Neural crest cell (in vitro differentiated cells): ENCODE measurements around the gene OXNAD1. TPM values are rescaled to one million over a fixed set of nuclear protein-coding genes. Genes with fewer than 3 reads are reported as not detected.

Experiments
- DNase-seq: peaks from one replicate; pipeline ENCODE4 v3.0.0; 2021; ENCODE audit warnings: low read depth, mixed read lengths, low spot score
- H3K27ac Mint-ChIP-seq: one replicate; pipeline ENCODE4 v1.8.0; 2021; ENCODE audit warnings: mild to moderate bottlenecking, mixed read lengths; ENCODE audit not compliant: unreplicated experiment
- H3K27me3 Mint-ChIP-seq: 2 replicates; pipeline ENCODE4 v1.8.0; 2021; ENCODE audit warnings: low read depth, mild to moderate bottlenecking, mixed read lengths
- H3K36me3 Mint-ChIP-seq: 2 replicates; pipeline ENCODE4 v1.8.0; 2021; ENCODE audit warnings: low read depth, mild to moderate bottlenecking, mixed read lengths
- H3K4me1 Mint-ChIP-seq: 2 replicates; pipeline ENCODE4 v1.8.0; 2021; ENCODE audit warnings: mixed read lengths
- H3K4me3 Mint-ChIP-seq: one replicate; pipeline ENCODE4 v1.8.0; 2021; ENCODE audit warnings: mild to moderate bottlenecking, mixed read lengths
- H3K9me3 Mint-ChIP-seq: 2 replicates; pipeline ENCODE4 v1.8.0; 2021; ENCODE audit warnings: mixed read lengths
- total RNA-seq: library from RNA; stranded (reverse); gene quantifications from 2 replicates; pipeline ENCODE4 v1.2.1, GENCODE V29; 2021
- TF ChIP-seq, protein P1 (sequence below): fragments of 200-600 bp; sonication (generic); conservative IDR thresholded peaks from 2 replicates; pipeline ENCODE4 v1.5.0; 2021; ENCODE audit warnings: antibody characterized with exemption, mild to moderate bottlenecking

OXNAD1 gene
- total RNA-seq, 1 donor from 2014 or later = 17.4 TPM

DNA sequence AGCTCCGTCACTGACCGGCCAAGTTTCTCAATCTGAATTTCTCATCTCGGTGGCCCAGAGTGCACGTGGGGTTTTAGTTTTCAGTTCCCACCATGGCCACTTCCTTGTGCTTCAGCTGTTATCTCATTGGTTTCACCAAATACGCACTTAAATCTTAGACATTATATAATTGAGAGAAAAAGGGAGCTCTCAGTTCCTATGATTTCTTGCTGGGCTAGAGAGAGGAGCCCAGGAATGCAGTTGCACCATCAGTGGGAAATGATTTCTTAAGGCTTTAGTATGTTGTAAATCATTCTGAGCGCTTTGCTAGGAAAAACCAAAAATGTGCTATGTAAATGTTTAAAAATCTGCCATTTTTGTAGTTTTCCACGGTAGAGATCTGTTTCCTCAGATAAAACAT is 53.2 kb downstream of the OXNAD1 start:
- H3K9me3 Mint-ChIP-seq = no peaks in the 10 kb centered on the region
- no peaks in the 10 kb centered on the region for H3K36me3 Mint-ChIP-seq
- H3K27me3 Mint-ChIP-seq = no peaks in the 10 kb centered on the region
- H3K4me1 Mint-ChIP-seq = no peaks in the 10 kb centered on the region
- H3K27ac Mint-ChIP-seq = no peak overlapping the region
- TF ChIP-seq, protein P1, sequence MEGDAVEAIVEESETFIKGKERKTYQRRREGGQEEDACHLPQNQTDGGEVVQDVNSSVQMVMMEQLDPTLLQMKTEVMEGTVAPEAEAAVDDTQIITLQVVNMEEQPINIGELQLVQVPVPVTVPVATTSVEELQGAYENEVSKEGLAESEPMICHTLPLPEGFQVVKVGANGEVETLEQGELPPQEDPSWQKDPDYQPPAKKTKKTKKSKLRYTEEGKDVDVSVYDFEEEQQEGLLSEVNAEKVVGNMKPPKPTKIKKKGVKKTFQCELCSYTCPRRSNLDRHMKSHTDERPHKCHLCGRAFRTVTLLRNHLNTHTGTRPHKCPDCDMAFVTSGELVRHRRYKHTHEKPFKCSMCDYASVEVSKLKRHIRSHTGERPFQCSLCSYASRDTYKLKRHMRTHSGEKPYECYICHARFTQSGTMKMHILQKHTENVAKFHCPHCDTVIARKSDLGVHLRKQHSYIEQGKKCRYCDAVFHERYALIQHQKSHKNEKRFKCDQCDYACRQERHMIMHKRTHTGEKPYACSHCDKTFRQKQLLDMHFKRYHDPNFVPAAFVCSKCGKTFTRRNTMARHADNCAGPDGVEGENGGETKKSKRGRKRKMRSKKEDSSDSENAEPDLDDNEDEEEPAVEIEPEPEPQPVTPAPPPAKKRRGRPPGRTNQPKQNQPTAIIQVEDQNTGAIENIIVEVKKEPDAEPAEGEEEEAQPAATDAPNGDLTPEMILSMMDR = no peak
- H3K4me3 Mint-ChIP-seq = no peak overlapping the region
- DNase-seq = no peak

DNA sequence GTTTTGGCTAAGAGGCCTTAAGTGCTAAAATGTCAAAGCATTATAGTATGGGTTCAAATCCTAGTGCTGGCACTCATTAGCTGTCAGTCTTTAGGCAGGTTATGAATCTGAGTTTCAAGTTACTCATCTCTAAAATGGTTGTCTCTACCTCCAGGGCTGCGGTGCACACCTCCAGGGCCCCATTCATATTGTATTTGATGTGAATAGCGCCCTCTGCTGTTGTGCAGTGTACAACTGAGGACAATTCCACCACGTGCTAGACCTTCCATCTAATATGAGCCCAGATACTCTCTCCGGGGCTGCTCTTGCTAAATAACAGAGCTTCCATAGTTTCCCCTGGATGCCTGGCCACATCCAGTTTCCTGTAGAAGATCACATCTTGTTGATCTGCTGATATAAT is 54.3 kb downstream of the OXNAD1 start:
- DNase-seq = no peak

DNA sequence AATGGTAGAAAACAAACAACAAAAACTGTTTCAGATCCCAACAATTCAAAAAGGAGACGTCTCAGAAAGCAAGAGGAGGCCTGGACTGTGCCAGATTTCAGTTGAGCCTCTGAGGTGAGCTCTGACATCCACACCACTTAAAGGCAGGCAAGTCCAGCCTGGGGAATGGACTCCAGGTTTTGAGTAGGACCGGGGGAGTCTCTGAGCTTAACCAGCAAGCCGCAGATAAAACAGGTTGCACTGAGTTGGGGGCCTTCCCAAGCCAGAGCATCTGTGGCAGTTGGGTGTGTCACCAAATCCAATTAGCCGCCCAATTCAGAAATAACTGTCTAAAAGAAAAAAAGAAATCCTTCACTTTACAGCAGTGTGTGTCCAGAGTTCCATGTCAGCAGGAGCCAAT is 54.7 kb downstream of the OXNAD1 start:
- DNase-seq = no peak
- H3K36me3 Mint-ChIP-seq = no peaks in the 10 kb centered on the region
- TF ChIP-seq, protein P1 = no peak
- no peak overlapping the region for H3K4me3 Mint-ChIP-seq
- no peak overlapping the region for H3K27ac Mint-ChIP-seq
- no peaks in the 10 kb centered on the region for H3K27me3 Mint-ChIP-seq
- no peaks in the 10 kb centered on the region for H3K9me3 Mint-ChIP-seq
- no peaks in the 10 kb centered on the region for H3K4me1 Mint-ChIP-seq

More for the DNA sequence above, 54.3 kb downstream of the OXNAD1 start:
- Mint-ChIP-seq H3K27me3 (no peaks in the 10 kb centered on the region), H3K4me1 (no peaks in the 10 kb centered on the region), H3K9me3 (no peaks in the 10 kb centered on the region), H3K36me3 (no peaks in the 10 kb centered on the region), H3K4me3 (no peak overlapping the region), H3K27ac (peak overlapping the region; percentile 35)
- TF ChIP-seq, protein P1 = peak; percentile 45

DNA sequence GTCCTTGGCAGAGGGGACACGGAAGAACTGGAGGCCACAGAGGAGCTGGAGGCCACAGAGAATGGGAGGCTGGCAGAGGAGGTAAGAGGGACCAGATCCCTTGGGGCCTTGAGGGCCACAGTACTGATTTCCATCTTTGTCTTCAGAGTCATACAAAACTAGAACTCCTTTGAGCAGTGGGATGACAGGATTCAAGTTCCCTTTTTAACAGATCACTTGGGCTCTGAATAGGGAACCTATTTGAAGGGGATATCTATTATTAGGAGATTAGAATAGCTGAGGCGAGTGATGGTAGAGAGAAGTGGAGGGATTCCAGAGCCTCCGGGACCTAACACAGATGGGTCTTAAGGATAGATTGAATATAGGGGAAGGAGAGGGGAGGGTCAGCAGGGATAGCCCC is 55.7 kb downstream of the OXNAD1 start:
- Mint-ChIP-seq H3K4me1 (no peaks in the 10 kb centered on the region), H3K4me3 (no peak overlapping the region), H3K9me3 (no peaks in the 10 kb centered on the region), H3K27ac (no peak overlapping the region), H3K27me3 (no peaks in the 10 kb centered on the region), H3K36me3 (no peaks in the 10 kb centered on the region)
- no peak for DNase-seq
- TF ChIP-seq, protein P1 = no peak

DNA sequence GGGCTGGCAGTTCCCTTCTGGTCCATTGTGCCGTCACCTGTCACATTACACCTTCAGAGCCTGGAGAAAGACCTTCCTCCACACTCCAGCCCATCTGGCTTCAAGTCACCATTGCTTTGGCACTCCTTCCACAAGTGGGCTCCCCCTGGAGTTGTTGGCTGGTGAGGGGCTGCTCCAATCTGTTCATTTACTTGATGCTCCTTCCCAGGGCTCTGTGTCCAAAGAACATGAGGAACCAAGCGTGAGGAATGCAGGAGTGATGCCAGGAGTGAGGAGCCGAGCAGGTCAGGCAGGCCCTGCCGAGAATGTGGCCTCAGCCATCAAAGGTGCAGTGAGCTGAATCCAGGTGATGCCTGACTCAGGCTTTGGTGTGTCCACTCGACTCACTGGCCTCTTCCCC is 57.2 kb downstream of the OXNAD1 start:
- TF ChIP-seq, protein P1 = no peak
- Mint-ChIP-seq H3K36me3 (no peaks in the 10 kb centered on the region), H3K27ac (no peak overlapping the region), H3K4me3 (no peak overlapping the region), H3K4me1 (no peaks in the 10 kb centered on the region), H3K9me3 (no peaks in the 10 kb centered on the region), H3K27me3 (no peaks in the 10 kb centered on the region)
- DNase-seq = no peak

DNA sequence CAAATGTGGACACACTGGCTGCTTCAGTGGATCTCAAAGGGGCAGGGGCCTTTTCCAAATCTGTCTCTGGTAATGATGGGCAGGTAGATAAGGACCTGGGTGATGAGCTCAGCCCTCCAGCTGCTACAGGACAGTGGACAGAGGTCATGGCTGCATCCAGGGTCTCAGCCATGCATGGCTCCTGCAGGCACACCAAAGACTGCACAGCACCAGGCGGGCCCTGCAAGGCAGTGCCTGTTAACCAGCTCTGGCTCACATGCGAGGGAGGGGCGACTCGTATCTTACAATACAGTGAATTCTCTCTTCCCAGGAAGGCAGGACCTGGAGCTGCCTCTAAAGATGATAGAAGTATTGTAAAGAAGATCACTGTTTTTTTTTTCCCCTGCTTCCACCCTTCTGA is 58.7 kb downstream of the OXNAD1 start:
- DNase-seq = no peak
- Mint-ChIP-seq H3K36me3 (no peaks in the 10 kb centered on the region), H3K4me3 (no peak overlapping the region), H3K4me1 (no peaks in the 10 kb centered on the region), H3K27me3 (no peaks in the 10 kb centered on the region), H3K27ac (no peak overlapping the region), H3K9me3 (no peaks in the 10 kb centered on the region)
- TF ChIP-seq, protein P1 = no peak
